ENCODE results near the gene XPNPEP2.

Gene XPNPEP2

GRCh38 chrX:129738466-129739308 is at the start of gene XPNPEP2:
Gene XPNPEP2 (plus strand): TSS chrX:129738979. CDS start chrX:129739214, 235 bp downstream.
- DNase-seq (ENCODE audit: low read depth), result no peak

GRCh38 chrX:129689796-129690195 is 49.0 kb upstream of the XPNPEP2 start:
- no peak for DNase-seq (ENCODE audit: low read depth)

GRCh38 chrX:129690435-129690834 is 48.3 kb upstream of the XPNPEP2 start:
- DNase-seq (ENCODE audit: low read depth), result no peak

- DNase-seq (ENCODE audit: low read depth), result no peak
These were observed 45.4 kb upstream of the XPNPEP2 start for GRCh38 chrX:129693354-129693753.

GRCh38 chrX:129694805-129695204 is 44.0 kb upstream of the XPNPEP2 start:
- no peak for DNase-seq (ENCODE audit: low read depth)

- DNase-seq (ENCODE audit: low read depth), result no peak
These were observed 43.2 kb upstream of the XPNPEP2 start for GRCh38 chrX:129695535-129695934.

- no peak for DNase-seq (ENCODE audit: low read depth)
These were observed 42.8 kb upstream of the XPNPEP2 start for GRCh38 chrX:129695937-129696336.

GRCh38 chrX:129696463-129697155 is 42.2 kb upstream of the XPNPEP2 start:
- no peak for DNase-seq (ENCODE audit: low read depth)

- DNase-seq (ENCODE audit: low read depth), result no peak
These were observed 41.5 kb upstream of the XPNPEP2 start for GRCh38 chrX:129697204-129697829.

GRCh38 chrX:129698150-129698549 is 40.6 kb upstream of the XPNPEP2 start:
- no peak for DNase-seq (ENCODE audit: low read depth)

GRCh38 chrX:129700536-129700935 is 38.2 kb upstream of the XPNPEP2 start:
- DNase-seq (ENCODE audit: low read depth), result no peak

- no peak for DNase-seq (ENCODE audit: low read depth)
These were observed 37.1 kb upstream of the XPNPEP2 start for GRCh38 chrX:129701624-129702069.

- no peak for DNase-seq (ENCODE audit: low read depth)
These were observed 34.3 kb upstream of the XPNPEP2 start for GRCh38 chrX:129704491-129704890.

GRCh38 chrX:129705377-129705925 is 33.3 kb upstream of the XPNPEP2 start:
- DNase-seq (ENCODE audit: low read depth), result no peak

GRCh38 chrX:129705988-129706387 is 32.8 kb upstream of the XPNPEP2 start:
- no peak for DNase-seq (ENCODE audit: low read depth)

- no peak for DNase-seq (ENCODE audit: low read depth)
These were observed 32.2 kb upstream of the XPNPEP2 start for GRCh38 chrX:129706400-129707072.

- DNase-seq (ENCODE audit: low read depth), result no peak
These were observed 24.2 kb upstream of the XPNPEP2 start for GRCh38 chrX:129714581-129714980.

- no peak for DNase-seq (ENCODE audit: low read depth)
These were observed 22.3 kb upstream of the XPNPEP2 start for GRCh38 chrX:129716507-129716906.

- DNase-seq (ENCODE audit: low read depth), result no peak
These were observed 20.9 kb upstream of the XPNPEP2 start for GRCh38 chrX:129717892-129718291.

- no peak for DNase-seq (ENCODE audit: low read depth)
These were observed 20.1 kb upstream of the XPNPEP2 start for GRCh38 chrX:129718676-129719075.

- DNase-seq (ENCODE audit: low read depth), result no peak
These were observed 19.5 kb upstream of the XPNPEP2 start for GRCh38 chrX:129719268-129719667.

Data from HS-5 (cell line).